Measurements from ENCODE around the gene KRT39. TPM values are rescaled to one million over a fixed set of nuclear protein-coding genes. Genes with fewer than 3 reads are reported as not detected.

The KRT39 gene
- not detected for total RNA-seq

DNA sequence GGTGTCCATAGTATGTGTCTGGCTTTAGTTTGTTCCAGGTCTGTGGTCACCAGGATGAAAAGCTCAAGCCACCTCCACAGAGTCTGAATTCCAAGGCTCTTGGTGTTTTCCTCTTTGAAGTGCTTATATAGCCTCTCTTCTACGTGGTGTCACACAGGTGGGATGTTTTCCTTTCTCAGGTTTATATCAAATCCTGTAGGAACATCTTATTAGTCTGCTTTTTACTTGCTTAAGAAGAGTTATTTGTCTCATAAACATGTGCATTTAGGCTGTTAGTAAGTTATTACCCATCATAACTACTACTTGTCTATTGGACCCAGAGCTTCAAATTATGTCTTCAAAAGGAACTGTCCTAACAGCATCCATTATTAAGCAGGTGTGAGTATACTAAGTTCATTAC lies at the start of gene KRT39:
Gene KRT39 (minus strand): TSS at position 101 of the 400 bp plus-strand sequence. CDS start 92 bp downstream, at position 9.

DNA sequence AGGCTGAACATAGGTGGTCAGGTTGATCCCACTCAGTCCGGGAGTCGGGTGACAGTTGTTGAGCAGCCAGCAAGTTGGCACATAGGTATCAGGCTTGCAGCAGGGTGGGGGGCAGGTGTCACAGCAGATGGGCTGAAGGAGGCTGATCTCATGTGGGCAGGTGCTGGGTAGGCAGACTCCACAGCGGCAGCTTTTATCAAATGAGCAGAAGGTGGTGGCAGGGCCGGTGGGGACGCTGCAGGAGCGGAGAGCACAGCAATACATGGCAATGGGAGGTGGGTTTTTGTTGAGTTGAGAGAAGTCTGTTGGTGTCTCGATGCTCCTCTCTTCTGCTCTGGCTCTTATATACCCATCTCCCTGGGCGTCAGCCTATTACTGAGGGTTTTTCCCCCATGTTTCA lies 42.1 kb upstream of the KRT39 start, which contains the start of gene KRTAP3-1:
Gene KRTAP3-1 (minus strand): TSS at position 318 of the 400 bp plus-strand sequence. CDS start 54 bp downstream, at position 264.

DNA sequence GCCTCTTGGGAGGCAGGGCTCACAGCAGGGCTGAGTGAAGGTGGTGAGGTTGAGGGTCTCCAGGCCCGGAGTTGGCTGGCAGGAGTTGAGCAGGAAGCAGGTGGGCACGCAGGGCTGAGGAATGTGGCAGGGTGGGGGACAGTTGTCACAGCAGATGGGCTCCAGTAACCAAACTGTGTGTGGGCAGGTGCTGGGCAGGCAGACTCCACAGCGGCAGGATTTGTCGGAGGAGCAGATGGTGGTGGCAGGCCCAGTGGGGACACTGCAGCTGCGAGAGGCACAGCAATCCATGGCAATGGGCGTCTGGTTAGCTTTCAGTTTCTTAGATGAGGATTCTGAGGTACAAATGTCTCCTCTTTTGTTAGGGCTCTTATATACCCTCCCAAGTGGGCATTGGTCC lies 32.8 kb upstream of the KRT39 start, which contains the start of gene KRTAP3-2:
Gene KRTAP3-2 (minus strand): TSS at position 344 of the 400 bp plus-strand sequence. CDS start 53 bp downstream, at position 291.

DNA sequence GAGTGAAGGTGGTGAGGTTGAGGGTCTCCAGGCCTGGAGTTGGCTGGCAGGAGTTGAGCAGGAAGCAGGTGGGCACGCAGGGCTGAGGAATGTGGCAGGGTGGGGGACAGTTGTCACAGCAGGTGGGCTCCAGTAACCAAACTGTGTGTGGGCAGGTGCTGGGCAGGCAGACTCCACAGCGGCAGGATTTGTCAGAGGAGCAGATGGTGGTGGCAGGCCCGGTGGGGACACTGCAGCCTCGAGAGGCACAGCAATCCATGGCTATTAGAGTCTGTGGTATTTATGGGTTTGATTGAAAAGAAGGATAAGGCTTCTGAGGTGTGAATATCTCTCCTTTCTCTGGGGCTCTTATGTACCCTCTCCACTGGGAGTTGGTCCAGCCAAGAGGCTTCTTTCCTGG lies 27.1 kb upstream of the KRT39 start, which contains the start of gene KRTAP3-3:
Gene KRTAP3-3 (minus strand): TSS at position 326 of the 400 bp plus-strand sequence. CDS start 67 bp downstream, at position 259.

DNA sequence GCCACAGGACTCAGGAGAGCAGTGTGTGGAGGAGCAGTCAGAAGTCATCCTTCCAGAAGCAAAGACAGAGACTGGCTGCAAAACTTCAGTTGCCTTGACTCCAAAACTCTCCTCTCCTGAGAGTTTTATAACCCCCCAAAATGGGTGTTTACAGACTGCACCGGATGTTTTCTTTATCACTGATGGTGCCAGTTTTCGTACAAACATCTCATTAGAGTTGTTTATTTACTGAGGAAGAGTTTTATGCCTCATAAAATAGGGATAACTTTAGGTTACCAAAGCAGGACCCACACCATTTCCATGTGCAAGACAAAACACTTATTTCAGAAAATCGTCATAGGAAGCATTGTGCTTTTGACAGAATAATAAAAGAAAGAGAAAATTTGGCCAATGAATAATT lies 17.5 kb upstream of the KRT39 start, which contains the start of gene KRT40:
Gene KRT40 (minus strand): TSS at position 101 of the 400 bp plus-strand sequence. CDS start 53 bp downstream, at position 48.

DNA sequence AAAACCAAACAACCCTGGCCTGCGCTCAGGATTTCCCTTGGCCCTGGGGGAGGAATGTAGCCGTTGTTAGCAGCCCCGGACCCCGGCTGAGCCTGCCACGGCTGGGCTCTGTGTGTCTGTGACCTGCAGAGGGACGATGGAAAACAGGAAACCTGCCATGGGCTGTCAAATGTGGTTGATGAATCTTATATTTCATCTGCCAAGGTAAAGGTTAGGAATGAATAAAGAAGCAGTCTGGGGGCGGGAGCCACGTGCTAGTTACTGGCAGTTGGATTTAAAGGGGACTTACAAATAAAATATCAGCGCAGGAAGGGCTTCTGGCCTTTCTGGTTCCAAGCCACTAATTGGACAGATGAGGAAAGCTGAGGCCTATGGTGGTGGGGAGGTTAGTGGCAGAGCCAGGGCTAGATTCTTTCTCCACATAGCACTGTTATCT lies 29.3 kb downstream of the KRT39 start, which contains the start of gene KRT23:
Gene KRT23 (minus strand): TSS at position 263 of the 436 bp plus-strand sequence. CDS start 1,043 bp downstream, outside the sequence.

Other genes with a start within 250 kb of the KRT39 start
- not detected for gene KRT25, start 211.6 kb downstream of the KRT39 start, total RNA-seq
- not detected for gene KRT26, start 194.7 kb downstream of the KRT39 start, total RNA-seq
- gene KRT27, start 184.4 kb downstream of the KRT39 start, total RNA-seq: not detected
- not detected for gene KRT28, start 167.0 kb downstream of the KRT39 start, total RNA-seq
- 10 to 100 TPM; 23.9 to 29.7 TPM for gene KRT10, start 144.3 kb downstream of the KRT39 start, total RNA-seq
- gene KRT12, start 99.7 kb downstream of the KRT39 start, total RNA-seq: not detected
- not detected for gene KRT20, start 81.7 kb downstream of the KRT39 start, total RNA-seq
- gene KRT23, start 29.3 kb downstream of the KRT39 start, total RNA-seq: not detected
- gene KRT40, start 17.4 kb upstream of the KRT39 start, total RNA-seq: not detected
- not detected for gene KRTAP3-3, start 27.2 kb upstream of the KRT39 start, total RNA-seq
- not detected for gene KRTAP3-2, start 33.0 kb upstream of the KRT39 start, total RNA-seq
- not detected for gene KRTAP3-1, start 42.2 kb upstream of the KRT39 start, total RNA-seq
- not detected for gene KRTAP1-5, start 60.3 kb upstream of the KRT39 start, total RNA-seq
- not detected for gene KRTAP1-4, start 63.2 kb upstream of the KRT39 start, total RNA-seq
- not detected for gene KRTAP1-3, start 67.9 kb upstream of the KRT39 start, total RNA-seq
- not detected for gene KRTAP1-1, start 74.5 kb upstream of the KRT39 start, total RNA-seq
- gene KRTAP2-1, start 80.4 kb upstream of the KRT39 start, total RNA-seq: not detected
- not detected for gene KRTAP2-2, start 88.3 kb upstream of the KRT39 start, total RNA-seq
- not detected for gene KRTAP2-3, start 93.2 kb upstream of the KRT39 start, total RNA-seq
- gene KRTAP2-4, start 98.9 kb upstream of the KRT39 start, total RNA-seq: not detected
- gene KRTAP4-7, start 117.2 kb upstream of the KRT39 start, total RNA-seq: not detected
- gene KRTAP4-8, start 131.2 kb upstream of the KRT39 start, total RNA-seq: not detected
- not detected for gene KRTAP4-16, start 135.3 kb upstream of the KRT39 start, total RNA-seq
- not detected for gene KRTAP4-9, start 138.4 kb upstream of the KRT39 start, total RNA-seq
- gene KRTAP4-11, start 151.4 kb upstream of the KRT39 start, total RNA-seq: not detected
- not detected for gene KRTAP4-12, start 157.2 kb upstream of the KRT39 start, total RNA-seq
- gene KRTAP4-6, start 173.6 kb upstream of the KRT39 start, total RNA-seq: not detected
- gene KRTAP4-5, start 182.9 kb upstream of the KRT39 start, total RNA-seq: not detected
- not detected for gene KRTAP4-4, start 193.8 kb upstream of the KRT39 start, total RNA-seq
- not detected for gene KRTAP4-3, start 201.3 kb upstream of the KRT39 start, total RNA-seq
- not detected for gene KRTAP4-2, start 211.3 kb upstream of the KRT39 start, total RNA-seq
- gene KRTAP4-1, start 218.0 kb upstream of the KRT39 start, total RNA-seq: not detected
- not detected for gene KRTAP9-1, start 222.9 kb upstream of the KRT39 start, total RNA-seq

Data from activated naive CD4-positive, alpha-beta T cell treated with anti-CD3 and anti-CD28 coated beads, Interleukin-2, amount 10 ng/mL, durations not matched to agents 5 hours and 36 hours (primary cell).